Measurements from ENCODE around the gene STK11.

The STK11 gene

DNA sequence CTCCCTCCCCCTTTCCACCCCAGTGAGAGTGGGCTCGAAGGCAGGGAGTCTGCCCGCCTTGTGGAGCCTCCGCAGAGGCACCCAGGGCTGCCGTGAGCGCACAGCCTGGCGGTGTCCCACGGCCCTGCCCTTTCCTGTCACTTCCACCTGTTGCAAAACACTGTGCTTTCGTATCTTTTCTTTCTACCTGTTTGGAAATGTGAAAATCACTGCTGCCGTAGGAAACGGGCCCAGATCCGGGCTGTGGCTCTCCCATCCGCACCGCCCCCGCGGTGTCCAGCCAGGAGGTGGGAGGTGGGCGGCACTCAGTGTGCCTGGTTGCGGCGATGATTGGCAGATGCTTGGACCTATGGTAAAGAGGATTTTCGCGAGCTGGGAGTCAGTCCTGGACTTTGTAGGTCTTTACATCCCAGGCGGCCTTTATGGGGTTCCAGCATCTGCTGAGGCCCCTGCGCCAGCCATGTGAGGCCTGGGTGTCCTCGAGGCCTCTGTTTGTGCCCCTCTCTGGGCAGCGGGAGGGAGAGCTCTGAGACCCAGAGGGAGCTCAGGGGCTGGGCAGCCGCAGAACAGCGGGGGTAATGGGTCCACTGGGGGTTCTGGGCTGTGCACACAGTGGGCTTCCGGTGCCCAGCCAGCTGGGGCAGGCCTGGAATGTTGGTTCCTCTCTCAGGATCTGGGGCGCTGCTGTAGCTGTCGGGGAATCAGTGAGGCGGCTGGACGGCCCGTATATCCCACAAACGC, 6.1 kb downstream of the STK11 start:
- no peak for DNase-seq

- peak; percentile 74 to 82 for DNase-seq
Observed at GRCh38 chr19:1213391-1214286, 8.1 kb downstream of the STK11 start.

DNA sequence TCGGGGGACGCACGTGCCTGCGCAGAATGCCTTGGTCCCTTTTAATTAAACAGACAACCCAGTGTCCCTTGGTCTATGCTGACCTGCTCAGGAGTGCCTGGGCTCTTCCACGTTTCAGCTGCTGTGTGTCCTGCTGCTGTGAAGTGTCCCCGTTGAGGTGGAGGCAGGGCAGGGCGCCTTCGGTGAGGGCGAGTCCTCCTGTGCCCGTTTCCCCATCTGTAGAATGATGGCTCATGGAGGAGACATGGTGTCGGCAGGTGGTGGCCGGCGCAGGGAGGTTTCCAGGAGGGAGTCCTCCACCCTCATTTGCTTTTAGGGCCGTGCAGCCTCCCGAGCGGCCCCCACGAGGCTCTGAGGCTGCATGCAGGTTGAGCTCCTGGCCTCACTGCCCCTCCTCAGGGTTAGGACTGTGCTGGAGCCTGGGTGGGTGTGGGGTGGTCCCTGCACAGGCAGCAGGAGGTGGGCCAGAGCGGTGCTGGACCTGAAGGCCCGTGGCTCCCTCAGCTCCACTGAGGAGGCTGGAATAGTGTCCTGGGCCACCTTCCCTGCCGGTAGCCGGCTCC, 8.8 kb downstream of the STK11 start:
- no peak for DNase-seq

- no peak for DNase-seq
Observed at GRCh38 chr19:1214862-1215731, 9.5 kb downstream of the STK11 start.

GRCh38 chr19:1216756-1217155, 11.2 kb downstream of the STK11 start:
- no peak for DNase-seq

DNA sequence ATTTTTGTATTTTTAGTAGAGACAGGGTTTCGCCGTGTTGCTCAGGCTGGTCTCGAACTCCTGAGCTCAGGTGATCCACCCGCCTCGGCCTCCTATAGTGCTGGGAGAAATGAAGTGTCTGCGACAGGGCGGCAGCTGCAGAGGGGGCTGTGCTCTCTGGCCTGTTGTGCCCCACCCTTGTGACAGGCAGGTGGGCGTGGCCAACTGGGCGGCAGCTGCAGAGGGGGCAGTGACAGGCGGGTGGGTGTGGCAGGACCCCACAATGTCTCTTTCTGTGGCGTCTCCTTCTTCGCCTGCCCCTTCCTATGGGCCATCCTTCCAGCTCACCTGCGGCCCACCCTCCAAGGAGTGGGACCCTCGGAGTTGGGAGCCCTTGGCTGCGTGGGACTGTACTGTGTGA, 11.8 kb downstream of the STK11 start:
- no peak for DNase-seq

- no peak for DNase-seq
Observed at GRCh38 chr19:1218751-1219567, 13.4 kb downstream of the STK11 start.

GRCh38 chr19:1219786-1220476, 14.4 kb downstream of the STK11 start:
- no peak for DNase-seq

GRCh38 chr19:1220477-1220930, 14.9 kb downstream of the STK11 start:
- no peak for DNase-seq

DNA sequence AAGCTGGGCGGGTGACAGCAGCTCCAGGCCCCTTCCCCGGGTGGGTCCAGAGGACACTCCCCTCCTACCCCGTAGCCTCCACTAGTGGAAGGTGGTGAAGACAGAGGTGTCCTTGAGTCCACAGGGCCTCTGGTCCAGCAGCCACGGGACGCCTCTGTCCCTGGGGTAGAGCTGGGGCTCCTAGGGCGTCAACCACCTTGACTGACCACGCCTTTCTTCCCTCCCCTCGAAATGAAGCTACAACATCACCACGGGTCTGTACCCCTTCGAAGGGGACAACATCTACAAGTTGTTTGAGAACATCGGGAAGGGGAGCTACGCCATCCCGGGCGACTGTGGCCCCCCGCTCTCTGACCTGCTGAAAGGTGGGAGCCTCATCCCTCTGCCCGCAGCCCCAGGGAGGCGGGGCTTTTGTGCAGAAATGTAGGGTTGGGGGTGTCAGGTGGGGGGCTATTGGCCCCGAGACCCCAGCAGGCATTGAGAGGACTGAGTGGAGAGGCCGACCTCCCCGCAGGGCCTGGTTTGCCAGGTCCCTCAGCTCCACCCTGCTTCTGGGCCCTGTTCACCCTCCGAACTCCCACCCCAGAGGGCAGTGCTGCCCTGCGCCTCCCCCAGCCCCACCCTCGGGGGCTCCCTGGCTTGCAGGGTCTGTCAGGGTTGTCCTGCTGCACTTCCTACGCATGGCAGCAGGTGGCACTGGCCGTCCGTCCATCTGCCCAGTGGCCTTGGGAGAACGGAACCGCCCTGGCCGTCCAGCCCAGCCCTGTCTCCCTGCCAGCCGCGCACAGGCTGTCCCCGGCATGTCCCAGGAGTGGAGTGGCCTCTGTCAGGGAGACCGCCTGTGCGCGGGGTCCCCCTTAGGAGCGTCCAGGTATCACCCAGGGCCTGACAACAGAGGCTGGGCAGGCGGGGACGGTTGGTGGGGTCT, 15.7 kb downstream of the STK11 start:
- DNase-seq = no peak

GRCh38 chr19:1221904-1222255, 16.3 kb downstream of the STK11 start:
- no peak for DNase-seq

GRCh38 chr19:1222394-1222793, 16.8 kb downstream of the STK11 start:
- no peak for DNase-seq

GRCh38 chr19:1223018-1223855, 17.7 kb downstream of the STK11 start:
- peak in 1 of 2 donors; percentile 34 for DNase-seq

DNA sequence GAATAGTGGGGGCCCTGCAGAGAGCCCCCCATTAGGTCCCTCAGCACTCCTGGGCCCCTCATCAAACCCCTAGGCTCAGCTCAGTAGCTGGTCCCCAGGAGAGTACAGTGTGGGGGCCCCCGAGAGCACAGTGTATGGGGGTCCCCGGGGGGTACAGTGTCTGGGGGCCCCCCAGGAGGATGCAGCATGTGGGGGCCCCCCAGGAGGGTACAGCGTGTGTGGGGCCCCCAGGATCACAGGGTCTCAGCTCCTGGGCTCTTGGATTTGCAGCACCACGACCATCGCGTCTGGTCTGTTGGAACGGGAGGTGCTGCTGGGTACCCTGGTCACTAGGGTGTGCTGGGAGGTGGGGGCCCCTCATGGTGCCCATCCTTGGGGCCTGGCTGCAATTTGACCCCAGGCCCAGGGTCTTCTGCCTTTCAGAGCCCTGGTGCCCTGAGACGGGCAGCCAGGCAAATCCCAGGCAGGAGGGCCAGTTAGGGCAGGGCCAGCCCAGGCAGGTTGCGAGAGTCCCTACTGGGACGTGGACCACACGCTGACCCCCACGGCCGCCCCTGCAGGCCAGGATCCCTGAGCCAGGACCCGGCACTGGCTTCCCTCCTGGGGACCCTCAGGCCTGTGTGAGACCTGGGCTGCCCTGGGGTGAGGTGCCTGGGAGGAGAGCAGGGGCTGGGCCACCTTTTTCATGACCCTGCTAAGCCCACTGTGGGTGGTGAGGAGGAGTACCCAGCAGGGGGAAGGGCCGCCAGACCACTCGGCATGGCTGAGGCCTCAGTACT, 18.7 kb downstream of the STK11 start:
- DNase-seq = no peak

DNA sequence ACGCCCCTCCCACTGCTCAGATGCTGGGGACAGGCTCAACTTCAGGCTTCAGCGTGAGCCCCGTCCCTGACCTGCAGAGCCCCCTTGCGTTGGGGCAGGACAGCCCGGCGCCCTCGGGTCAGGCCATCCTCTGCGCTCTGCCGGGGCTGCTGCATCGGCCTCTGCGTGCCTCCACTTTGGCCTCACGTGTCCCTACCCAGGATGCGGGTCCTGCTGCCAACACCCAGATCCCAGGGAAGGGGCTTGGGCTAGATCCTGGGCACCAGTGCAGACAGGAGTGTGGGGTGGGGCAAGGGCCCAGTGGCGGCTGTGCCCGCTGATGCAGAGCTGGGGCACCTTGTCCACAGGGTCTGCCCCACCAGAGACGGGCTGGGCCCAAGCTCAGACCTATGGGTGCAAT, 19.3 kb downstream of the STK11 start:
- DNase-seq = no peak

DNA sequence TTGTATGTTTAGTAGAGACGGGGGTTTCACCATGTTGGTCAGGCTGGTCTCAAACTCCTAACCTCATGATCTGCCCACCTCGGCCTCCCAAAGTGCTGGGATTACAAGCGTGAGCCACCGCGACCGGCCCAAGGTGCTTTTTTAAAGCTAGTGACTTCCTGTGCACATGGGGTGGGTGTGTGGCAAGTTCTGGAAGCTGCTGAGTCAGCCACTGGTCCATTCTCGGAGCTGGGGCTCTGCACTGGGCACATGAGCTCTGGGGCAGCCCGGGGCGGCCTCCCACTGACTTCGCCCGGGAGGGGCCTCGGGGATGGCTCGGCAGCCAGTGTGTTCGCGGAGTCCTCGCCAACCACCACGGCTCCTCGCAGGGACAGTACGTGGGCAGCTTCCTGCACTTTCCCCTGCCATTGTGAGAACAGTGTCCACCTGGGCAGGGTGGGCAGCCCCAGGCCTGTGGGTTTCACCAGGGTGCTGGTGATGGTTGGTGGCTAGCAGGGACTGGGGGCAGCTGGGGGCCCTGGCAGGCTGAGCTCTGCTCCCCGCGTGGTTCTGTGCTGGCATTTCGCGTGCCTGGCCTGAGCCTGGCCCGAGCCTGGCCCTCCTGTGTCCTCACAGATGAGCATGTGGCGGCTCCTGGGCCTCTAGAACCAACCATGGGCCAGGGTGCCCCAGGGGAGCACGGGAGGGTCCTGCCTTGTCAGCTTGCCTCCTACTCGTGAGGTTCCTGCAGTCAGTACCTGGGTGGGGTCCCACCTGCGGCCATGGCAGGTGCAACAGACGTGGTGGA, 20.1 kb downstream of the STK11 start:
- no peak for DNase-seq

- DNase-seq = no peak
Observed at GRCh38 chr19:1226227-1226518, 20.6 kb downstream of the STK11 start.

Measured in CD4-positive, alpha-beta T cell treated with Interleukin-1 beta for 1 hour (primary cell).